NCI-H526 (cell line): ENCODE measurements around the gene TRABD.
A peak's percentile ranks its signal among the peaks of the same experiment; 100 is the strongest.
"Not testable (repeated sequence)": the region's sequence is repeated elsewhere in the genome, so short reads cannot be mapped to it uniquely, and the experiment has no call there.

Experiments
- DNase-seq, 2 experiments: peaks; one replicate each; lab custom pipeline; 2025; lab: John Stamatoyannopoulos, UW

TRABD gene

DNA sequence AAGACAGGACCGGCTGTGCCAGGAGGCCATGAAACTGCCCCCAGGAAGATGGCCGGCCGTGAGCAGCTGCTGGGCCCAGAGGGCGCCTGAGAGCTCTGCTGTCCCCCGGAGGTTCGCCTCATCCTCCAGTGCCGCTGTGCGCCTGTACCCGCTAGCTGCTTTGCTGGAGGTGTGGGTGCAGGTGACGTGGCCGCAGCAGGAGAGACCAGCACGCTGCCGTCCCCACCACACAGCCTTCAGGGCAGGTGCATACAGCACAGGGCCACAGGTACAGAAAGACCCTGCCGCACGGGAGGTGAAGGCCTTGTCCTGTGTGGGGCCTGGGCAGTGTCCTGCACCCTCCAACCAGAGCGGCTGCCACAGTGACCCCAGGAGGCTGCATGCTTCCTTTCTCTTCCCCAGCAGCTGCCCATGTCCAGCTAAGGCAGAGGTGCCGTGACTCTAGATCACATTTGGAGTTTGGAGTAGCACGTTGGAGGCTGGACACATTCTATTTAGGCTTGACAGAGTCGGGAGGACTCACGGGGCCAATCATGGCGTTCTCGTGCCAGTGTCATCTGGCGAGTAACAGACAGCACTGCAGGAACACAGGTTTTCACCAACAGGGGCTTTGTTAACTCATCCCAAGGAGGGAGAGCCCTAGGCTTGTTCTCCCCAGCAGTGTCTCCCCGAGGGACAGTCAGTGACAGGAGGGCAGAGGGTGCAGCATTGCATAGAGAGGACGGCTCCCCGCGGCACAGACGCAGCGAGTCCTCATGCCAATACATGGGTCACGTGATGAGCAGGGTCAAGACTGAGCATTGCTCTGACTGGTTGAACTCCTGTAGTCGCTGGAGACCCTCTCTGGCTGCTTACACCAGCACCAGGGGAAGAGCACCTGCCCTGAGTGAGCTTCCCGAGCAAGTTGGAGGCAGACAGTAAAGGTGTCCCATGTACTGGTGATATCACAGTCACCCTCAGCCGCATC, 33.9 kb upstream of the TRABD start:
- DNase-seq = no peak

DNA sequence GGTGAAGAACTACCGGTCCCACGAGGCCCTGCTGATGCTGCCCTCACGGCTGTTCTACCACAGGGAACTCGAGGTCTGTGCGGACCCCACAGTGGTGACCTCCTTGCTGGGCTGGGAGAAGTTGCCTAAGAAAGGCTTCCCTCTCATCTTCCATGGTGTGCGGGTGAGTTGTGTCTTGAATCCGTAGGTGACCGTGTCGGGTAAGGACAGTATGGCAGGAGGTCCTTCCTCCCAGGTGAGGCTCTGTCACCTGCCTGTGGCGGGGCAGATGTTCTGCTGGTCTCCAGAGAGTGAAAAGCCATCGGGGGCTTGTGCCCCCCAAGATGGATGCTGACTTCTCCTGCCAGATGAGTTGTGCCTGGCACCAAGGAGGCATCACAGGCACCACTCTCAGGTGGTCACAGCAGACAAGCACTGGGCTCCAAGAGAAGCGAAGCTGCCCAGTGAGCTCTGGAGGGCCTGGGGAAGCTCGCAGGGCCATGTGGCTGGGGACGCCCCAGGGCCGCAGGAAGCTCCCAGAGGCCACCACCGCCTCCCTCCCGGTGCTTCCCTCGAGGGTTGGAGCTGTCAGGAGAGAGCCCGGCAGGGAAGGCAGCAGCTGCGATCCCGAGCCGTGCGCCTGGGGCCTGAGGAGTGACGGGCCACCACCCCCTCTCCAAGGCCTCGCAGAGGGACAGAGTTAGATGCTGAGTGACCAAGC, 32.5 kb upstream of the TRABD start:
- DNase-seq = no peak

DNA sequence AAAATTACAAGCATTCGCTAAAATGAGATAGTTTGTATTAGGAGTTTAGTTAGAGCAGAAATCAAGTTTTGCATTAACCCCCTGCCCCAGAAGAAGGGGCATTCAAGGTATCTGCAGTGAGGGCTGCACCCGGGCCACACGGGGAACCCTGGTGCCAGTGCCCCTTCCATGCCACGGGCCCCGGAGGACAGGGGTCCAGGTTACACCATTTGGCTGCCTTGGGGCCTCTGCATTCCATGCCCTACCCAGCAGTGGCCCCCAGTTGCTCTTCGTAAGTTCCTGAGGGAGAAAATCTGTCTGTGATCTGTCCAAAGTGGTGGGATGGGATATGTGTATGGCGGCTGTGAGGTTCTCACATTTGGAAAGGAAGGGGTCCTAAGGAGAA, 32.0 kb upstream of the TRABD start:
- DNase-seq = no peak

DNA sequence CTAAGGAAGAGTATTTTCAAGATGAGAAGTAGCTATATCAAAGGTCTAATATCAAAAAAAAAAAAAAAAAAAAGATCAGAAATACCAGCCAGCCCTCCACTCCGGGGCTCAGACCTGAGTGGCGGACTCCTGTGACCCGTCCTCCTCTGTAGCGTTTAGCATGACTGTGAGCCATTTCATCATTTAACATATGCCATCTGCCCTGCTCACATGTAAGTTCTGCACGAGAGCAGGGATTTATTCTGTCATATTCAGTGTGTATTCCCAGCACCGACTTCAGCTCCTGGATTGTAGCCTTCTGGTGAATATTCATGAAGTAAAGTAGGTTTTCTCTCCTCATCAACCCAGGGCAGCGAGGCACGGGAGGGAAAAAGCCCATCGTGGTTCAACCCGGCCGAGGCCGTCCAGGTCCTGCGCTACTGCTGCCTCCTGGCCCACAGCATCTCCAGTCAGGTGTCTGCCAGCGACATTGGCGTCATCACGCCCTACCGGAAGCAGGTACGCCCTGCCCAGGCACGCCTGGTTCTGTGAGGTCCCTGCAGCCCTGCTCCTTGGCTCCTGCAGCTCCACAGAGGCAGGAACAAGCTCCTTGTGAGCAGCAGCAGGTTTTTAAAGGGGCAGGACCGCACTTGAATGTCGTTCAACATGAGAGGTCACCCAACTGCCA, 27.9 kb upstream of the TRABD start:
- DNase-seq = peak in 1 of 2 experiments; percentile 38

DNA sequence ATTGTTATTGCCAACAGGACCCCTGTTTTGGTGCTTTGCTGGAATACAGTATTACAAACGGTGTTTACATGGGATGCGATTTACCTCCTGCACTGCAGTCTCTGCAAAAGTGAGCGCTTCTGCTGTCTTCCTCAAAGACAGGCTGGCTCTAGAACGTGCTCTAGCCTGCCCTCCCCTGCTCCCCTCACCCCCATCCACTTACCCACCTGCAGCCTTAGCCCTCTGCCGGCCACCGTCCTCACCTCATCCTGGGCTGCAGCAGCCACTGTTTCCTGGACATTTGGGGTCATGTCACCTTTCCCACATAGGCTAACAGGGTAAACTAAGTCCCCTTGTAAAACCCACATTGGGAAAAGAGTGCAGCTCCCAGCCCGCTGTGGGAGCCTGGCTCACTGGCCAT, 24.8 kb upstream of the TRABD start:
- no peak for DNase-seq

DNA sequence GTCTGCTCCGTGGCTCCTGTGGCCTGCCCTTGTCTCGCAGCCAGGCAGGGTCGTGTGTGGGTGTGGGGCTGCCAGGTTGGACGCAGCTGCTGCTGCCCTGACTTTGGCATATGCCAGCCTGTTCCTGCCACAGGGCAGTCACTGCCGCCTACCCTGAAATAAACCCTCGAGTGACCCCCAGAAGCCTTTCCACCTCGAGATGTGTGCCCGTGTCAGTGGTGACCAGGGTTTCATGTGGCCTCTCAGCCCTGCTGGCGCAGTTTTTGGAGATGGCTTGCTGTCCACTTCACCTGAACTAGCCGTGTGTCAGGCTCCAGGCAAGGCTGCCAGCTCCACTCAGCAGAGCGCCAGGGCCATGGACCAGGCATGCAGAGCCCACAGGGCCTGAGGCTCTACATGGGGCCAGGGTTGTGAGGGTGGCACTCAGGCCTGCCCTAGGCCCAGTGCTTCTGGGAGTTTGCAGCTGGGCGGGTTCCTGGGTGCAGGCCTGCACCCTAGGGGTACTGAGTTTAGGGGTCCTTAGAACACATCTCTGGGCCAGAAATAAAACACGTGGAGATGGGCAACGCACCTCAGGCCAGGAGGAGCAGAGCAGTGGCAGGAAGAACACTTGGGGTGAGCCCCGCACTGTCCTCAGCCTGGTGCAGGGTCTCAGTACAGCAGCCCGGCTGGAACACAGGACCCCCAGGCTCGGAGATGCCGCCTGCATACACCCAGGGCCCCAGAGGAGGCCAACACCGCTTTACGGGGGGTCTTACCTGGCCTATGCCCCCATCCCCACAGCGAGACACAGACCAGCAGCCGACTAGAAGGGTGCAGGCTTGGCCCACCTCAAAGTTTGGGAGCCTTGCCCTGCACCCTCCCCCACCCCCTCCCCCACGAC, 24.0 kb upstream of the TRABD start:
- no peak for DNase-seq

DNA sequence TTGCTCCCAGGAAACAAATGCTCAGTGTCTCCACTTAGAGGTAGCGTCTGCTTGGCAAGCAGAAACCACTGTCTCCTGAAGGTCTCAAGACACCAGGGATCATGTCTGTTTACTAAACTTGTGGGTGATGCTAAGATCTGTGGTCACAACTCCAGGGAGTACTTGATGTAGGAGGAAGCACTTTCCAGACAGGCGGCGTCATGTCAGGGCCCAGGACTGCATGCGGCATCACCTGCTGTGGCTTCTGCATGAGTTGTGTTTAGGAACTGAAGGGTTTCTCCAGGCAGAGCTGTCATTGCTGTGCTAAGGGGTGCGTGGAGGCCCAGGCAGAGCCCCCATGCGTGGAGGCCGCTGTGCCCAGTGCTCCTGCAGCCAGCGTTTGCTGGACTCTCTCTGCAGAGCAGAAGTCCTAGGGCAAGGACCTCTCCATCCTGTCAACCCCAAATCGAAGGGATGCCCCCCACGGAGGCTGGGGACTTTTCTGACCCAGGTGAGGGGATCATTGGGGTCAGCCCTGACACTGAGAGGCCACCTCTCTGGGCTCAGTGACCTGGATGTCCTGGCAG, 23.2 kb upstream of the TRABD start:
- no peak for DNase-seq

DNA sequence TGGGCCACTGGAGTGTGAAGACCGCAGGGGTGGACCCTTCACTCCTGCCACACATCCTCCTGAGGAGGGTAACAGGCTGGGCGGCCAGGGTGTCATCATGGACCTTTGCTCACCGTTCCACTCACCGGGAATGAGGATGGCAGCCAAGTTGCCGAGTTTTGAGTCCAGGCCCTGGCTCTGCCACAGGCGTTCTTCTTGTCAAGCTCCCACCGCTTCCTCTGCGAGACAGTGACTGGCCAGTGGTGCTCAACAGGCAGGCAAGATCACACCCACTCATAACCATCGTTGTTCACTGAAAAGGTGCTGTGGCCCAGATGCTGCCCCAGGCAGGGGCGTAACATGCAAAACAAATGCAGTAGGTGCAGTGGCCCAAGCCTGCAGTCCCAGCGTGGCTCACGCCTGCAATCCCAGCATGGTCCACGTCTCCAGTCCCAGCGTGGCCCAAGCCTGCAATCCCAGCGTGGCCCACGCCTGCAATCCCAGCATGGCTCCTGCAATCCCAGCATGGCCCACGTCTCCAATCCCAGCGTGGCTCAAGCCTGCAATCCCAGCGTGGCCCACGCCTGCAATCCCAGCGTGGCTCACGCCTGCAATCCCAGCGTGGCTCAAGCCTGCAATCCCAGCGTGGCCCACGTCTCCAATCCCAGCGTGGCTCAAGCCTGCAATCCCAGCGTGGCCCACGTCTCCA, 20.1 kb upstream of the TRABD start:
- DNase-seq = no peak

DNA sequence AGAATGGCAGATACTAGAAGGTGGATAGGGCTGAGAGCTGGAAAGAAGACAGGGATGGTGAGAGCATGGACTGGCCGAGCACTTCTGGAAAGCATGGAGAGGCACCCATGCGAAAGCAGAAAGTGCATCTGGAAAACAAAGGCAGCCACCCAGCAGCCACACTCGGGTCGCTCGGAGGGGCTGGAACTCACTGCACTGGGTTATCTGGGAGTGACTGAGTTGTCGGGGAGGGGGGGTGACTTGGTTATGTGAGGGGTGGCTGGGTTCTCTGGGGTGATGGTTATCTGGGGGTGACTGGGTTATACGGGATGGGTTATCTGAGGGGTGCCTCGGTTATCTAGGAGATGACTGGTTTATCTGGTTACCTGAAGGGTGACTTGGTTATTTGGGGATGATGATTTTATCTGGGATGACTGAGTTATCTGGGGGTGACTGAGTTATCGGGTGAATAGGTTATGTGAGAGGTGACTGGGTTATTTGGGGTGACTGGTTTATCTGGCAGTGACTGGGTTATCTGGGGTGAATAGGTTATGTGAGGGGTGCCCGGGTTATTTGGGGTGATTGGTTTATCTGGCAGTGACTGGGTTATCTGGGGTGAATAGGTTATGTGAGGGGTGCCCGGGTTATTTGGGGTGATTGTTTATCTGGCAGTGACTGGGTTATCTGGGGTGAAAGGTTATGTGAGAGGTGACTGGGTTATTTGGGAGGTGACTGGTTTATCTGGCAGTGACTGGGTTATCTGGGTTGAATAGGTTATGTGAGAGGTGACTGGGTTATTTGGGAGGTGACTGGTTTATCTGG, 17.8 kb upstream of the TRABD start:
- DNase-seq = no peak

DNA sequence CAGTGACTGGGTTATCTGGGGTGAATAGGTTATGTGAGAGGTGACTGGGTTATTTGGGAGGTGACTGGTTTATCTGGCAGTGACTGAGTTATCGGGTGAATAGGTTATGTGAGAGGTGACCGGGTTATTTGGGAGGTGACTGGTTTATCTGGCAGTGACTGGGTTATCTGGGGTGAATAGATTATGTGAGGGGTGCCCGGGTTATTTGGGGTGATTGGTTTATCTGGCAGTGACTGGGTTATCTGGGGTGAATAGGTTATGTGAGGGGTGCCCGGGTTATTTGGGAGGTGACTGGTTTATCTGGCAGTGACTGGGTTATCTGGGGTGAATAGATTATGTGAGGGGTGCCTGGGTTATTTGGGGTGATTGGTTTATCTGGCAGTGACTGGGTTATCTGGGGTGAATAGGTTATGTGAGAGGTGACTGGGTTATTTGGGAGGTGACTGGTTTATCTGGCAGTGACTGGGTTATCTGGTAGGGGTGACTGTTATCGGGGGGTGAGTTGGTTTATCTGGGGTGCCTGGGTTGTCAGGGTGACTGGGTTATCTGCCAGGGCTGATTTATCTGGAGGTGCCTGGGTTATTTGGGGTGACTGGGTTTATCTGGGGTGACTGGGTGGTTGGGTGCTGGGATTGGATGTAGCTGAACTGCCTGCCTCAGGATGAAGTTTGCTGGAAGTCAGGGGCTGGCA, 17.1 kb upstream of the TRABD start:
- not testable (repeated sequence) for DNase-seq

DNA sequence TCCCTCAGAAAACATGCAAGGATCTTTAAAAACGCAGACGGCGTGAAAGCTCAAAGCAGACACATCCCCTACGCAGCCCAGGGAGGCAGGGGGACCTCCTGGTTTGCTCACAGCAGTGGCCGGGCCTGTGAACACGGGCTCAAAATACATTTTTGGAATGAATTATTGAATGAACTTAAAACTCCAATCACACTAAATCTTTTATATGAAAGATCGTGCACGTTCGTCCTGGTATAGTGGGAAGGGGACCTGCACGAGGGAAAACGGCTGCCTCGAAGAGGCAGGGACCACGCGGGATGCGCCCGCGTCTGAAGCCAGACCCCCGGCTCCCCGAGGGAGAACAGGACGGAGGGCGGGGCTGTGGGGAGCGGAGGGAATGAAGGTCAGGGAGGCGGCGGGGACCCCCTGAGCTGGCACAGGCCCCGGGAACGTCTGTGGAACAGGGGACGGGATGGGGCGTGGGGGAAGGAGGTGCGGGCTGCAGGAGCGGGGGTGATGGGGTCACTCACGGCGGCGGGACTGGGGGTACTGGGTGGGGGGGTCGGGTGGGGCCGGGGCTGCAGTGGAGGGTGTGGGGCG, 16.4 kb upstream of the TRABD start:
- DNase-seq = peak in 1 of 2 experiments; percentile 38

DNA sequence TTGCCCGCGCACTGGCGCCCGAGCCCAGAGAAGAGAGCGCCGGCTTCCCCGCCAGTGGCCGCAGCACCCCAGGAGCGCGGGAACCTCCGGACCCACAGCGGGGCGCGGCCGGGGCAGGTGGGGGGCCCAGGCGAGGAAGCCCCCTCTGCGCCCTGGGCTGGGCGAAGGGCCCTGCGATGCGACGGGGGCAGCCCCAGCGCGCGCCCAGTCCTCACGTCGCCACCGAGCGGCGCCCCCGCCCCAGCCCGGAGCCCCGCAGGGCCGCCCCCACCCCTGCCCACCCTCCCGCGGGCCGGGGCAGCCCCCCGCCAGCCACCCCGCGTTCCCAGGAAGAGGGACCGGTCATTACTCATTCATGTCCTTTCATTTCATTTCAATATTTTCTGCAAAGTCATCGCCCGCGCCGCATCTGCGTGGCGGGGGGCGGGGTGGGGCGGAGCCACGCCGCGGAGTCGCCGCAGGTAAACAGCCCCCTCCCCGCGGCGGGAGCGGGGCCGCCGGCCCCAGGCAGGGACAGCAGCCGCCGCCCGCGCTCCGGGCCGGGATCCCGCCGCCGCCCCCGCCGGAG, 15.9 kb upstream of the TRABD start:
- DNase-seq = peak in 1 of 2 experiments; percentile 47

DNA sequence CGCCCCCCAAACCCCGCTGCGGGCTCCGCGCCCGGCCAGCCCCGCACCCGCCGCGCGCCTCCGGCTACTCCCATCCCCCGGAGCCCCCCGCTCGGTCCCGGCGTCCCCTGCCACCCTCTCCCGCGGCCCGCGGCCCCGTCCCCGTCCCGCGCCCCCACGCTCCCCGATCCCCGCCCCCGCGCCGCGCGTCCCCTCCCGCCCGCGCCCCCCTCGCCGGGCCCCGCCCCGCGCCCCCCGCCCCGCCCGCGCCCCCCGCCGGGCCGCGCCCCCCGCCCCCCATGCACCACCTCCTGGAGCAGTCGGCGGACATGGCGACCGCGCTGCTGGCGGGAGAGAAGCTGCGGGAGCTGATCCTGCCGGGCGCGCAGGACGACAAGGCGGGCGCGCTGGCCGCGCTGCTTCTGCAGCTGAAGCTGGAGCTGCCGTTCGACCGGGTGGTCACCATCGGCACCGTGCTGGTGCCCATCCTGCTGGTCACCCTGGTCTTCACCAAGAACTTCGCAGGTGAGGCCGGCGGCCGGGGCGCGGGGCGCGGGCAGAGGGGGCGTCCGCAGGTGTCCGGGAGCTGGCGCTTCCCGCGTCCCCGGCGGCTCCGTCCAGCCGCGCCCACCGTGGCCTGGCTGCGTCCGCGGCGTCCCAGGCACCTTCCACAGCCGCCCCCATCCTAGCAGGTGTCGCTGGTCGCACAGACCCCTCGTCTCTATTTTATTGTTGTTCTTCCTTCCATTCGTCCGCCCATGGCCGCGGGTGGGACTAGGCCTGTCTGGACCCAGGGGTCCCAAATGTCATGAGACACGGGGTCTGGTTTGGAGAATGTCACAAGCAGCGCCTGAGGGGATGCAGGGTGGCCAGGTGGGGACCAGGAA, 15.0 kb upstream of the TRABD start, which contains the start of gene PANX2:
TSS of gene PANX2 (plus strand) at position 279 of the 866 bp plus-strand sequence. CDS start at position 279, 0 bp downstream.
- DNase-seq = peak in 1 of 2 experiments; percentile 35

DNA sequence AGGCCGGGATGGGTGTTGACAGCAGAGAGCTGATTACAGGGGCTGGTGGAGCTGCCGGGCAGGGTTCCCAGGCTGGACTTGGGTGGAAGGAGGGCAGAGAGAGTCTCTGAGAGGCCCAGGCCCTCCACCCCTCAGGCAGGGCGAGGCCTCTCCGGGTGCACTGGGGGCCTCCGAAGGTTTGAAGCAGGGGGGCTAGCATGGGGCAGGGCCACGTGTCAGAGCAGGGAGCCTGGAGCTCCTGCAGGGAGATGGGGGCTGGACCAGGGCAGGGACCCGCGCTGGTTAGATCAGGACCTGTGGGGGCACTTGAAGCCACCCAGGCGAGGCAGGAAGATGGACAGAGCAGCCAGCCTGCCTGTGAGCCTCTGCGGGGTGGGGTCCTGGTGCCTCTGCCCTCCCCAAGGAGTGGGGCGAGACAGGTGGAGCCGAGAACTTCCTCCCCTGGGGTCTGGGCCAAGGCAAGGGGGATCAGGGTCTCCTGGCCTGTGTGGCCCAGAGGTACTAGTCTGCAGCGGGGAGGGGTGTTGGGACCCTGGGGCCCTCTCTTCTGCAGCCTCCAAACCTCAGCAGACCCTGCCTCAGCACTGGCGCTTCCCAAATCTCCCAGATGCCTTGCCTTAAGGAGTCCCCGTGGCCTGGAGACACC, 14.3 kb upstream of the TRABD start:
- DNase-seq = no peak

DNA sequence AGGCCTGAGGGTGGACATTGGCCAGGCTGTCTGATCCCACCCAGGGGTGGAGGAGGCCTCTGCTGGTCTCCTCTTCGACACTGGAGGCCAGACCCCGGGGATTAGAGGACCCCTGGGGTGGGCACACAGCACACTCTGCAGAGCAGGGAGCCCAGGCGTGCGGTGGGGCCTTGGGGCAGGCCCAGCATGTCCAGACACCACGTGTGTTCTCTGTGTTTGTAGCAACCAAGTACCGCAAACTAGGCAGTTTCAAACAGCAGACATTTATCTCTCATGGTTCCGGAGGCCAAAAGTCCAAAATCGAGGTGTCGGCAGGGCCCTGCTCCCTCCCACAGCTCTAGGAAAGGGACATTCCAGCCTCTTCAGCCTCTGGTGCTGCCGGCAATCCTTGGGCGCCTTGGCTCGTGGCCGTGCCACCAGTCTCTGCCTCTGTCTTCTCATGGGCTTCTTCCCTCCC, 13.7 kb upstream of the TRABD start:
- no peak for DNase-seq

DNA sequence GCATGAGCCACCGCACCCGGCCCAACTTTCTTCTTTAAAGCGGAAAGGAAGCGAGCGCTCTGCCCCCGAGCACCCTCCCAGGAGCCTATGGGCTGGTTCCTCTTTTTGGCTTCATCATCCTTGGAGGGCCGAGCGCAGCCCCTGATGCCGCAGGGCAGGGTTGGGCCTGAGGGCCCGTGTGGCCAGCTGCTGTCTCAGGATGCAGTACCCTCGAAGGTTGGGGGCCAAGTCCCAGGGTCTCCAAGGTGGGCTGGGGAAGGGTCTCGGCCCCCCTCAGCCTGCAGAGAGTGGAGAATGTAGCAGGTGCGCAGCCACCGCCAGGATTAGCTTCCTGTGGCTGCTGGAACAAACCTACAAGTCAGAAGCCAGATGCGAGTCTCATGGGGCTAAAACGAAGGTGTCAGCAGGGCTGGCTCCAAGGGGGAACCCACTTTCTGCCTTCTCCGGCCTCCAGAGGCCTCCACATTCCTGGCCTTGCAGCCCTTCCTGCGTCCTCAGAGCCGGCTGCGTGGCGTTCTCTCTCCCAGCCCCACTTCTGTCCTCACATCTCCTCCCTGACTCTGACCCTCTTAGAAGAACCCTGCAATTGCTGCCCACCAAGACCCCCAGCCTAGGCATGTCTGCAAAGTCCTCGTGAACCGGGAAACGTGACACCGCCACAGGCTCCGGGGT, 12.3 kb upstream of the TRABD start:
- DNase-seq = no peak
